Lower leg skin (tissue), 4 donors: Measurements from ENCODE around the gene CFAP157. TPM values are rescaled to one million over a fixed set of nuclear protein-coding genes. Genes with fewer than 3 reads are reported as not detected.

Experiments used
- DNase-seq, 2 donors: peaks; one replicate each; pipeline ENCODE4 v3.0.0-alpha.2; 2019; ENCODE audit warnings: low spot score in 2 of 2
- H3K4me3 ChIP-seq: fragments of 200-600 bp; sonication (generic); 2 replicates; pipeline ENCODE4 v1.5.1; 2017; ENCODE audit warnings: mild to moderate bottlenecking, low read depth; ENCODE audit not compliant: poor library complexity, severe bottlenecking
- POLR2A ChIP-seq, 2 donors: fragments of 450-650 bp; IDR thresholded peaks; one replicate each; pipeline ENCODE4 v1.6.1; 2016 to 2017; ENCODE audit warnings: antibody characterized with exemption in 2 of 2, mild to moderate bottlenecking in 1 of 2, moderate library complexity in 1 of 2
- WGBS, 2 donors: methylation state at CpG; one replicate each; pipeline ENCODE4 v1.1.5; 2018; 5-methylcytosine and 5-hydroxymethylcytosine counted together
- intact Hi-C: fragments of 100-400 bp; cut with DNase I; formaldehyde crosslinking; loops from one replicate; pipeline ENCODE4 v1.15.0; 2023; ENCODE audit warnings: low total_unique reads
- total RNA-seq, 4 donors: library from RNA; depleted of rRNA; stranded (reverse); fragments of >200 nt; gene quantifications; one replicate each; pipeline ENCODE4 v1.1.0, GENCODE V29; 2016
- TF ChIP-seq, protein P1 (sequence below), 3 donors: fragments of 450-650 bp; IDR thresholded peaks; one replicate each; pipeline ENCODE4 v1.5.1; 2016; ENCODE audit warnings: antibody characterized with exemption in 3 of 3, mild to moderate bottlenecking in 3 of 3, moderate library complexity in 2 of 3

Gene CFAP157
- total RNA-seq, 4 donors from 2014 or later: 0.23 TPM; not detected in 3

DNA sequence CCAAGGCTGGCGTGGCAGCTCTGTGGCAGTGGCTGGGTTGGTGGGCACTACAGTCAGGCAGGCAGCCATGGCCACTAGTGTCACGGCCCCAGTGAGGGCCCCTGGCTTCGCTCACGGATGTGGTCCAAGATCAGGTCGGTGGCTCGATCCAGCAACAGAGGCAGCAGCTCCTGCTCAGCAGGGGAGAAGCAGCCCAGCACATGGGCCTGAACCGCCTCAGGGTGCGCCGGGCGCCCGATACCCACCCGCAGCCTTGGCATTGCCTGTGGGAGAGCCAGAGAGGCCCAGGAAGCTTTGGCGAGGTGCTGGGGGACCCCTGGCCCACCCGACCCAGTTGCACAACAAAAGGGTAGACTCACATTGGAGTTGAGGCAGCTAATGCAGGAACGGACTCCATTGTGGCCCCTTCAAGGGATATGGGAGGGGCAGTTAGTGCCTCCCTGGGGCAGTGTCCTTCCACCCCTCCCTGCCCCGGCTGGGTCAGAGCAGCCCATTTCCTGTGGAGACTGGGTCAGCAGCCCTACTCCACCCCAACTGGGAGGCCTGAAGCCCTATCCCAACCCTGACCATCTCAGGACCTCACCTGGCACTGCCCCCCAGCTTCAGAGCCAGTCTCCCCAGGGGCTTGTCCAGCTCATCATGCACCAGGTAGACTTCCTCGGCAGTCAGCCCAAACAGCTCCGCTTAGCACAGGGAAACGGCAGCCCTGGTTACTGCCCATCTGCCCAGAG is 7.4 kb downstream of the CFAP157 start:
- no peak for DNase-seq
- intact Hi-C loops: no loop called here
- TF ChIP-seq, protein P1, sequence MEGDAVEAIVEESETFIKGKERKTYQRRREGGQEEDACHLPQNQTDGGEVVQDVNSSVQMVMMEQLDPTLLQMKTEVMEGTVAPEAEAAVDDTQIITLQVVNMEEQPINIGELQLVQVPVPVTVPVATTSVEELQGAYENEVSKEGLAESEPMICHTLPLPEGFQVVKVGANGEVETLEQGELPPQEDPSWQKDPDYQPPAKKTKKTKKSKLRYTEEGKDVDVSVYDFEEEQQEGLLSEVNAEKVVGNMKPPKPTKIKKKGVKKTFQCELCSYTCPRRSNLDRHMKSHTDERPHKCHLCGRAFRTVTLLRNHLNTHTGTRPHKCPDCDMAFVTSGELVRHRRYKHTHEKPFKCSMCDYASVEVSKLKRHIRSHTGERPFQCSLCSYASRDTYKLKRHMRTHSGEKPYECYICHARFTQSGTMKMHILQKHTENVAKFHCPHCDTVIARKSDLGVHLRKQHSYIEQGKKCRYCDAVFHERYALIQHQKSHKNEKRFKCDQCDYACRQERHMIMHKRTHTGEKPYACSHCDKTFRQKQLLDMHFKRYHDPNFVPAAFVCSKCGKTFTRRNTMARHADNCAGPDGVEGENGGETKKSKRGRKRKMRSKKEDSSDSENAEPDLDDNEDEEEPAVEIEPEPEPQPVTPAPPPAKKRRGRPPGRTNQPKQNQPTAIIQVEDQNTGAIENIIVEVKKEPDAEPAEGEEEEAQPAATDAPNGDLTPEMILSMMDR (IDR thresholded peaks at IDR 0.05): no peak
- TF ChIP-seq POLR2A (IDR thresholded peaks at IDR 0.05): no peak
- WGBS, 2 donors: 78 to 89% methylated on average over 15 to 18 of the region's 19 CpGs
- no peak overlapping the region for H3K4me3 ChIP-seq

DNA sequence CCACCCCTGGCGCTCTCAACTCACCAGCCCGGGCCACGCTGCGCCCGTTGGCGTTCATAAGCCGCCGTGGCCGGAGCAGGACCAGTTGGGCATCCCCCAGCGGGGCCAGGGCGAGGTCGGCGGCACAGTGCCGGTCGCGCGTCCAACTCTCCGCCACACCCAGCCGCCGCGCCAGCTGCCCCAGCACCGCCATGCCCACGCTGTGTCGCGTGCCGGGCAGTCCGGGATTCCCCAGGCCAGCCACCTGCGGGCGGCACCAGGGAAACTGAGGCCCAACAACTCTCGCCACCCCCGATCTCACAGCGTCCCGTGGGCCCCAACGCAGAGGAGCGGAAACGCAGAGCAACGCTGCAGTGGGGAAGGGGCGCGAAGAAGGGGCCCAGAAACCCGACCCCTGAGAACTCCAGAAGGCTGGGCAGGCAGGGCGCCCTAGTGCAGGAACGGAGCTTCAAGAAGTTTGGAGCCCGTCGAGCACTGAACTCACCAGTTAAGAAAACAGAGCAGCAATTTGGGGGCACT is 8.2 kb downstream of the CFAP157 start:
- WGBS, 2 donors: 0 to 1% methylated on average over 16 to 24 of the region's 44 CpGs

DNA sequence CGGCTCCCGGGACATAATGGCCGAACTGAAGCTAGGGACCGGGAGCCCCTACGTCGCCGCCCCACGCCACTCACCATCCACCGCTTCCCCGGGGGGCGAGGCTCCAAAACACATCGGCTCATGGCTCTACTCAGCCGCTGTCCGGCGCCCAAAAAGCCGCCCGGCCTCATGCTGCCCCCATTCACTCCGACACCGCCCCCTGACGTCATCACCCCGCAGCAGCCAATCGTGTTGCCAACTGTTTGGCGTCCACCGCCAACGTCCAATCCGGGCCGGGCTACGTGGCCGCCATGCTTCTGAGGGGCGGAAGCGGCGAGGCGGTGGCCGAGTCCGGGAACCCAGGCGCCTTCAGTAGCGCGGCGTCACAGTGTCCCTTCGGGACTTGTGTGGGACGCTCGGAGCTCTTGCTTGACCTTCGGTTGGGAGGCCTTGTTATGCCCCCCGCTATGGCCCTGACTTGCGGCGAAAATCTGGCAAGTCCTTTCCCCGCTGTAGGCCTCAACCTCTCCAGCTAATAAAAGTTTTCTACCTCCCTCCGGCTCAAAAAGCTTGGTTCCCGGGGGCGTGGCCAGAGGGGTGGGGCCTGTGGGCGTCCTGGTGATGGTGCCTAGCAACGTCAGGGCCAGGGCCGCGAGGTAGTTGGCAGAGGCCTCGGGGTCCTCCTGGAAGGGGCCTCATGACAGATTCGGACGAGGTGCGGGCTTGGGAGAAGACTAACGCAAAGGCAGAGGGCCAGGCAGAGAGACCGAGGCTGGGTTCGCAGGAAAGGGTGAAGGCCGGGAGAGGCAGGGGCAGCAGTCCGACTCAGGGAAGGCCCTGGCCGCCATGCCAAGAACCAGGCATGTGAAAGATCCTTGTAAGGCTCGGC is 8.9 kb downstream of the CFAP157 start, which contains the start of the genes PTRH1 and TTC16:
PTRH1 (minus strand) TSS at position 194 of the 868 bp plus-strand sequence; CDS start at position 170, 24 bp downstream.
TTC16 (plus strand) TSS at position 610 of the 868 bp plus-strand sequence; CDS start at position 677, 67 bp downstream.
- TF ChIP-seq, protein P1 (IDR thresholded peaks at IDR 0.05): no peak
- no peak for TF ChIP-seq POLR2A (IDR thresholded peaks at IDR 0.05)
- peak within 1 kb of the TSS; percentile 51 for H3K4me3 ChIP-seq
- 5 to 8% methylated on average over 30 to 45 of the region's 65 CpGs for WGBS, 2 donors
- intact Hi-C loops: no loop called here
- DNase-seq: peak; percentile 95 to 100

More for the DNA sequence above, 8.2 kb downstream of the CFAP157 start:
- TF ChIP-seq, protein P1 (IDR thresholded peaks at IDR 0.05): no peak
- TF ChIP-seq POLR2A (IDR thresholded peaks at IDR 0.05): no peak
- DNase-seq: no peak
- intact Hi-C loops: no loop called here
- H3K4me3 ChIP-seq: peak overlapping the region; percentile 51

DNA sequence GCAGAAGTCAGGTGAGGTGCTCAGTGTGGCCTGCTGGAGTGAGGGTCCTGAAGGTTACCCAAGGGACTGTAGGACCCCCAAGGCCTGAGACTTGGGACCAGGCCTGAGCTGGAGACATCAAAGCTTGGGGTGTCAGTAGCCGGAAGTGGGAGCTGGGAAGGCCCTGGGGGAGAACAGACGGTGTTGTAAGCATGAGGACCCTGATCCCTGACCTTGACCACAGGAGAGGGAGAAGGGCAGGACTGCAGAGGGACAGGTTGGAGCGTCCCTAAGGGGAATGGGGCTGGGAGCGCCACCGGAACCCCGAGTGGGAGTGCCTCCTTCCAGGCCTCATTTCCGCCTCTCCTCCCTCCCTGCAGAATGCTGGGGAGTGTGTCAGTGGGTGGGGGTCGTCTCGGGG is 9.6 kb downstream of the CFAP157 start:
- no peak for TF ChIP-seq POLR2A (IDR thresholded peaks at IDR 0.05)
- TF ChIP-seq, protein P1 (IDR thresholded peaks at IDR 0.05): no peak
- DNase-seq: no peak
- intact Hi-C loops: no loop called here
- WGBS, 2 donors: 66 to 86% methylated on average over 9 of the region's 9 CpGs
- no peak overlapping the region for H3K4me3 ChIP-seq

DNA sequence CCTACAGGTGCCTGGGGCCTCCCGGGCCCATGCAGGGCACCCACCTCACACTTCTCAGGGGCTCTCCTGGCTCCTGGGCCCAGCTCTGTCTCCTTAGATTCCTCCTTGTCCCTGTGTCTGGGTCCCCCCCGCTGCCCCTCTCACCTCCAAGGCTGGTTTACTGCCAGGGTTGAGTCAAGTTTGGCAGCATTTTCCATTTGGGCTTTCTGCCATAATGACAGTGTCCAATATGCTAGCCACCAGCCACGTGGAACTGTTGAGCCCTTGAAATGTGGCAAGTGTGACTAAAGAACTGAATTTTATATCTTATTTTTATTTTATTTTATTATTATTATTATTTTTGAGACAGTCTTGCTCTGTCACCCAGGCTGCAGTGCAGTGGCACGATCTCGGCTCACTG is 11.0 kb downstream of the CFAP157 start:
- no peak for DNase-seq
- WGBS, 2 donors: 84 to 85% methylated on average over 5 of the region's 5 CpGs
- intact Hi-C loops: no loop called here
- TF ChIP-seq, protein P1 (IDR thresholded peaks at IDR 0.05): no peak
- no peak for TF ChIP-seq POLR2A (IDR thresholded peaks at IDR 0.05)
- H3K4me3 ChIP-seq: no peak overlapping the region
